ENCODE results near the gene NPHP4.
"Not testable (repeated sequence)": the region's sequence is repeated elsewhere in the genome, so short reads cannot be mapped to it uniquely, and the experiment has no call there.

The NPHP4 gene

GRCh38 chr1:6029351-6029750 is 37.1 kb upstream of the NPHP4 start:
- H3K9me3 Mint-ChIP-seq = no peaks in the 10 kb centered on the region
- peaks cover 91% of the 10 kb centered on the region for H3K36me3 Mint-ChIP-seq
- ATAC-seq = no peak
- peak overlapping the region; percentile 96 for H3K27ac Mint-ChIP-seq
- peaks cover 91% of the 10 kb centered on the region for H3K4me1 Mint-ChIP-seq
- DNase-seq (ENCODE audit: low spot score in 2 of 2) = no peak
- H3K4me3 Mint-ChIP-seq = peak overlapping the region; percentile 99

- ATAC-seq (peak; percentile 77), DNase-seq (ENCODE audit: low spot score in 2 of 2) (peak; percentile 43 to 80)
- Mint-ChIP-seq H3K27ac (peak overlapping the region; percentile 96), H3K36me3 (peaks cover 80% of the 10 kb centered on the region), H3K4me3 (peak overlapping the region; percentile 99), H3K4me1 (peaks cover 82% of the 10 kb centered on the region), H3K9me3 (no peaks in the 10 kb centered on the region)
Observed at GRCh38 chr1:6028042-6028850, 36.0 kb upstream of the NPHP4 start.

DNA sequence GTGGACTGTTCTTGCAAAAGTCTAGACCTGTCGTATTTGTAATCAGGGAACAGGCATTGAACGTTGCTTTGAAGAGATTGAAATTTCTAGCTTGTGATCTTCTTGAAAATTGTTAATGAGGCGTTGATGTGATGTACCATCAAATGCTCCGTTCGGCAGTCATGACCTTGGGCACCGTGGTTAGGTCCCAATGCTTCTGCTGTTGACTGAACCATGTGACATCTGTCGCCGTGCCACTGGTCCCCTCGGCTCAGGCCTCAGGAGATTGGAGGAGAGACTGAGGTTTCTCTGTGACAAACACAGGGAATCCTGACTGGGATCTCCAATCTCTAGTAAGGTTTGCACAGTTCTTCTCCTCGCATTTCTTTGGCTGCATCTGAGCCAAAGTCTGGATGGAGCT is 35.4 kb upstream of the NPHP4 start:
- Mint-ChIP-seq H3K9me3 (no peaks in the 10 kb centered on the region), H3K4me1 (peaks cover 75% of the 10 kb centered on the region), H3K27ac (peak overlapping the region; percentile 96), H3K4me3 (peak overlapping the region; percentile 99), H3K36me3 (peaks cover 74% of the 10 kb centered on the region)
- DNase-seq (ENCODE audit: low spot score in 2 of 2) (no peak), ATAC-seq (peak; percentile 41)

DNA sequence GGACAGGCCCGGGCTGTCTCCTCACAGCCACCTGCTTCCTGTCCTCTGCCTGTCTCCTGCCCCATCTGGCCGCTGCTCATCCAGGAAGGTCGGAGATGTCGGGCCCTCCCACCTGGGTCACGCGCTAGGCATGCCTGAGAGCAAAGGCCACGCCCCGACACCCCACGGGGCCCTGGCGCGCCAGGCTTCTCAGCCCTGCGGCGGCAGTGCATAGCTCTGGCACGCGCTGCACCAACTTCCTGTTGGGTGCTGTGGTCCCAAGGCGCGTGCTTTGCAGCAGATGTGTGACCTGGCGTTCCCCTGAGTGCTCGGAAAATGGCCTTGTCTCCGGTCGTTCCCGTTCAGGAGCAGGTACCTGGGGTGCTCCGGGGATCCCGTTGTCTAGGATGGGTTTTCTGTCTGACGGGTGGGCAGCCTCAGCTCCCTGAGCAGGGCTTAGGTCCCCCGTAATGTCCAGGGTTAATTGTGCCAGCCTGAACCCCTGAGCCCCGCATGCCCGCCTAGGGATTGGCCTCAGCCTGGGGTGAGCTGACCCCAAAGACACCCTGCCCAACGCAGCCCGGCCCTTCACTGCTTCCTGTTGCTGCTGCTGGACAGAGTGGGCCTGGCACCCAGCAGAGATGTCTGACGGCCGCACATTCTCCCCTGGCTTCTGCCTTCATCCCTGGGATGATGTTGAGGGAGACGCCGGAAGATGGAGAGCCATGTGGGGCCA is 34.0 kb upstream of the NPHP4 start:
- Mint-ChIP-seq H3K9me3 (no peaks in the 10 kb centered on the region), H3K36me3 (peaks cover 60% of the 10 kb centered on the region), H3K27ac (peak overlapping the region; percentile 96), H3K4me1 (peaks cover 74% of the 10 kb centered on the region), H3K4me3 (peak overlapping the region; percentile 99)
- DNase-seq (ENCODE audit: low spot score in 2 of 2) (peak; percentile 83 to 93), ATAC-seq (peak; percentile 88)

DNA sequence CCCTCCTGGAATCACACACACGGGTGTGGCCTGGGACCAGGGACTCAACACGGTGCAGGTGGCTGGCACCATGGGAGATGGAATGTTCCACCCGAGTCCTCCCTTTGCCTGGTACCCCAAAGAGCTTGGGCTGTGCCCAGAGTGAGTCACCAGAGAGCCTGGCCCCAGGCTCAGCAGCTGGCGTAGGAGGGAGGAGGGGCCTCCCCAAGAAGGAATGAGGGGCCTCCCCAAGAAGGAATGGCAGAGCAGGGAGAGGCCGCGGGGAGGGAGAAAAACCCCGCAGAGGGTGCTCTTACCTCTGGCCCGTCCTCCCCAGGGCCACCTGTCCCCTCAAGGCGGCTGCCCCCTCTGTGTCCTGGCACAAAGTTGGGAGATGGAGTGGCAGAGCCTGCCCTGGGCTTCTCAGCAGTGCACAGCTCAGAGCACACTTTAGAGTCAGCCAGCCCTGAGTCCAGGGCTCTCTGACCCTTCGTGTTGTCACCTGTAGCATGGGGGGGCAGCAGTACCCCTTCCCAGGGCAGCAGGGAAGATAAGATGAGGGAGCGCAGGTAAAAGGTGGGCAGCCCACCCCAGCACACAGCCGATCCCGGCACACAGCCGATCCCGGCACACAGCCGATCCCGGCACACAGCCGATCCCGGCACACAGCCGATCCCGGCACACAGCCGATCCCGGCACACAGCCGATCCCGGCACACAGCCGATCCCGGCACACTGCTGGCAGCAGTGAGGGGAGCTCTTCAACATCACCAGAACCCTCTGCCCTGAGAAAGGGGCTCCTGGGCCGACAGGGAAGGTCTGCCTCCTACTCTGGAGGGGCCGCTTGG is 33.3 kb upstream of the NPHP4 start:
- Mint-ChIP-seq H3K4me3 (peak overlapping the region; percentile 99), H3K9me3 (no peaks in the 10 kb centered on the region), H3K27ac (peak overlapping the region; percentile 96), H3K36me3 (peaks cover 53% of the 10 kb centered on the region), H3K4me1 (peaks cover 66% of the 10 kb centered on the region)
- ATAC-seq = no peak
- no peak for DNase-seq (ENCODE audit: low spot score in 2 of 2)

DNA sequence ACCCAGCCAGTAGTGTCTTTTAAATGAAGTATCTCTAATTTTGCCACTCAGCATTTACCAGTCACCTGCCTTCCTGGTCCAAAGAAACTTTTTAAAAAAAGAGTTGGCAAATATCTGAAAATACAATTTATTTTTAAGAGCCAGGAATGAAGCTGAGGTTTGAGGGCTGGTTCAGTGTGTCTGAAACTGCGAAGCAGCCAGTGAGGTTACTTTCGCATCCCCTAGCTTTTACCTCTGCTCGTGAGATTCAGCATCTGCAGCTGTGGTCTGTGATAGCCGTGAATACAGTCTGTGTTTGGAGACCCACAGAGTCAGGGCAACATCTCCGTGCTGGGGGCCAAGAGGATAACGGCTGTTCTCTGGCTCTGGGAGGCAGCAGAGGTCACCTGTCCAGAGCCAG is 32.2 kb upstream of the NPHP4 start:
- peak overlapping the region; percentile 99 for H3K4me3 Mint-ChIP-seq
- H3K9me3 Mint-ChIP-seq = no peaks in the 10 kb centered on the region
- peak overlapping the region; percentile 96 for H3K27ac Mint-ChIP-seq

DNA sequence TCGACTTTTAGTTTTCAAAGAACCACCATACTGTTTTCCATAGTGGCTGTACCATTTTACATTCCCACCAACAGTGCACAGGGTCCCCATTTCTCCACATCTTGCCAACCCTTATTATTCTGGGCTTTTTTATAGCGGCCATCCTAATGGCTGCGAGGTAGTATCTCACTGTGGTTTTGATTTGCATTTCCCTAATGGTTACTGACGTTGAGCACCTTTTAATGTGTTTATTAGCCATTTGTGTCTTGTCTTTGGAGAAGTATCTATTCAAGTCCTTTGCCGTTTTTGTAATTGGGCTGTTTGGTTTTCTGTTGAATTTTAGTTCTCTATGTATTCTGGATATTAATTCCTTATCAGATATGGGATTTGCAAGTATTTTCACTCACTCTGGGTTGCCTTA is 31.1 kb upstream of the NPHP4 start:
- Mint-ChIP-seq H3K4me3 (no peak overlapping the region), H3K9me3 (no peaks in the 10 kb centered on the region), H3K27ac (no peak overlapping the region), H3K36me3 (peaks cover 31% of the 10 kb centered on the region), H3K4me1 (peaks cover 46% of the 10 kb centered on the region)
- no peak for ATAC-seq
- DNase-seq (ENCODE audit: low spot score in 2 of 2) = no peak

More for the DNA sequence above, 32.2 kb upstream of the NPHP4 start:
- Mint-ChIP-seq H3K4me1 (peaks cover 55% of the 10 kb centered on the region), H3K36me3 (peaks cover 42% of the 10 kb centered on the region)
- no peak for ATAC-seq
- DNase-seq (ENCODE audit: low spot score in 2 of 2) = no peak

DNA sequence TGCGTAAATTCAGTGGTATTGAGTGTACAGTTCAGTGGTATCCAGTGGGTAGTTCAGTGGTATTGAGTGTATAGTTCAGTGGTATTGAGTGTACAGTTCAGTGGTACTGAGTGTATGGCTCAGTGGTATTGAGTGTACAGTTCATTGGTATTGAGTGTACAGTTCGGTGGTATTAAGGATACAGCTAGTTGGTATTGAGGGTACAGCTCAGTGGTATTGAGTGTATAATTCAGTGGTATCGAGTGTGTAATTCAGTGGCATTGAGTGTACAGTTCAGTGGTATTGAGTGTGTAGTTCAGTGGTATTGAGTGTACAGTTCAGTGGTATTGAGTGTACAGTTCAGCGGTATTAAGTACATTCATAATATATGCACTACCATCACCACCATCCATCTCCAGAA is 30.0 kb upstream of the NPHP4 start:
- H3K36me3 Mint-ChIP-seq = peaks cover 20% of the 10 kb centered on the region
- no peaks in the 10 kb centered on the region for H3K9me3 Mint-ChIP-seq
- ATAC-seq = no peak
- no peak overlapping the region for H3K27ac Mint-ChIP-seq
- DNase-seq (ENCODE audit: low spot score in 2 of 2) = no peak
- peaks cover 34% of the 10 kb centered on the region for H3K4me1 Mint-ChIP-seq
- H3K4me3 Mint-ChIP-seq = no peak overlapping the region

DNA sequence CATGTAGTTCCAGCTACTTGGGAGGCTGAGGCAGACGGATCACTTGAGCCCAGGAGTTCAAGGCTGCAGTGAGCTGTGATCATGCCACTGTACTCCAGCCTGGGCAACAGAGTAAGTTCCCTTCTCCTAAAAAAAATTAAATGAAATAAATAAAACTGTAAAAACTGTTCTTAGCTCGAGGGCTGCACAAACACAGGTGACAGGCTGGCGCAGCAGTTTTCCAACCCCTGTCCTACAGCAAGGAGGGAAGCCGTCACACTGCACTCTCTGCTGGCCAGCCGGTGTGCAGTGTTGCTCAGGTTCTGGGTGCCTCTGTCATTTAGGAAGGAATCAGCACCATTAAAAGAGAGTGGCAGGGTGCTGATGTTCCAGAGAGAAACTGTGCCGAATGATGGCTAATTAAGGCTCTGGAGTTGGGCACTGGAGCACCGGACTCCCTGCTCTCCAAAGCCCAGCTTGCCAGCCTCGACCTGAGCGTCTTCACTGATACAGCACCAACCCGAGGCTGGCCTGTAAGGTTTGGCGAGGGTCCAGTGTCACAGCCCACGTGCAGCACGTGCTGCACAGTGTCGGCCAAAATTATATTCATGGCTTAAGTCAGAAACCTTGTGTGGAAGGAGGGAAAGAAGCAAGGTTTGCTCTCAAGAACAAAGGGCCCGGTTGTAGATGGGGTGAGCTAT is 27.1 kb upstream of the NPHP4 start:
- no peak for DNase-seq (ENCODE audit: low spot score in 2 of 2)
- no peak for ATAC-seq
- no peaks in the 10 kb centered on the region for H3K36me3 Mint-ChIP-seq
- H3K4me3 Mint-ChIP-seq = no peak overlapping the region
- no peak overlapping the region for H3K27ac Mint-ChIP-seq
- no peaks in the 10 kb centered on the region for H3K9me3 Mint-ChIP-seq
- H3K4me1 Mint-ChIP-seq = peaks cover 17% of the 10 kb centered on the region

- ATAC-seq; H3K36me3 Mint-ChIP-seq; H3K27ac Mint-ChIP-seq; H3K4me3 Mint-ChIP-seq; H3K9me3 Mint-ChIP-seq; DNase-seq (ENCODE audit: low spot score in 2 of 2): not testable (repeated sequence)
- peaks cover 33% of the 10 kb centered on the region for H3K4me1 Mint-ChIP-seq
Observed at GRCh38 chr1:6017654-6018053, 25.4 kb upstream of the NPHP4 start.

DNA sequence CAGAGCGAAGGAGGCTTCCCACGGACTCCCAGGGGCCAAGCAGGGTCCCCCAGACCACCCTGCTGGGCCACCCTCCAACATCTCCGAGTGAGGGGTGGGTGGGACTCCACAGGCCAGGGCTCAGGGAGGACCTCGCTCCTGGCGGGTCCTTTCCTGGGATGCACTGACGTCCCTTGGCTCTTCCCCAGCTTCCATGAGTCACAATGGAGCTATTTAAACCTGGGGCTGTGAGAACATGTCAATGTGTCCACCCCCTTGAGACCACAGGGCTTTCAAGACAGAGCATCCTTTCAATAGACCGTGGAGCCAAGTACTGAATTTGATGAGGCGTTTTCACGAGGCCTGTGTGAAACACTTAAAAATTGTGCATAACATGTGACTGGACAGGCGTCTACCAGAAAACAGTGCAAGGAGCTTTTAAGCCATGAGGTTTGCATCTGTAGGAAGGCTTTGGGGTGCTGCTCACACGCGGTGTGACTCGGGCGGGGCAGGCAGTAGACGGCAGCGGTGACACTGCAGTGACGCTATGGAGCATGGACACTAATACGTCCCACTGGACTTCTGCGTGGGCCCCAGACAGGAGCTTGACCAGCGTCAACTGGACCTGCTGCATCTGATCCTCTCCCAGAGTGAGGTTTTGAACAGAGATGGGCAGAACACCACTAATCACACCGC is 24.1 kb upstream of the NPHP4 start:
- H3K4me3 Mint-ChIP-seq = no peak overlapping the region
- no peak for ATAC-seq
- no peaks in the 10 kb centered on the region for H3K9me3 Mint-ChIP-seq
- peaks cover 28% of the 10 kb centered on the region for H3K4me1 Mint-ChIP-seq
- peaks cover 14% of the 10 kb centered on the region for H3K36me3 Mint-ChIP-seq
- DNase-seq (ENCODE audit: low spot score in 2 of 2) = no peak
- H3K27ac Mint-ChIP-seq = no peak overlapping the region

DNA sequence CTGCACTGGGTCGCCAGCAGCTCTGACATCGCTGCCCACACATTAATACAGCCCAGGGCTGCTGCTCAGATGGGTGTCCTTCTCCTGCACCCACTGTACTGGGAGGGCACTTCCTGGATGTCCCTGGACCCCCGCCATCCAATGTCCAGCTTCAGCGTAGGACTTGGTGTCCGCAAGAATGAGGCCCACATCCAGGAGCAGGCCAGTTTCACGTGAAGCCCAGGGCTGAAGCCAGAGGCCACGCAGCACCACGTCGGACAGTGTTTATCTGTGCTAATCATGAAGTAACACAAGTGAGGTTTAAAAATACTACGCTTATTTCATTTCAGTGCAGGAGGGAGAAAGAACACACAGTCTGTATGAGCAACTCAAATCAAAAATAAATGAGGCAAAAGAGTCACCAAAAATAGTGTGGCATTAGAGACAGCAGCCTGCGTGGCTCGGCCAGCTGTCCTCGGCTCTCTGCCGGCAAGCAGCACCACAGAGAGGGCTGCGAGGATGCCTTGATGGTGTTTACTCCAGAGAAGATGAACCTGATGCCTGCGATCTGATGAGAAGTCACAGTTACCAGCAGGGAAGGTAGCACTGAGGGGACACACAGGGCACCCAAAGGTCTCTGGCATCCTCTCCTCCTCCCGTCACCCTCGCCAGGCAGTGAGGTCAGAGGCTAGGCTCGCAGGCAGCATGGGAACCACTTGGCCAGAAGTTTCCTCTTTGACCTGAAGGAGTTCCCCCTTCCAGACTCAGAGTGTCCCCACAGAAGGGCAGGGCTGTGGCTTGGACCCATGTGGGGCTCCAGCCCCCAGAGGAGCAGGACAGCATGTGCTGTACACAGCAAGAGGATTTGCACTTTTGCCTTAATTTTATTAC is 22.1 kb upstream of the NPHP4 start:
- Mint-ChIP-seq H3K4me3 (no peak overlapping the region), H3K36me3 (peaks cover 19% of the 10 kb centered on the region), H3K4me1 (peaks cover 39% of the 10 kb centered on the region), H3K9me3 (no peaks in the 10 kb centered on the region), H3K27ac (no peak overlapping the region)
- DNase-seq (ENCODE audit: low spot score in 2 of 2) = no peak
- ATAC-seq = no peak

DNA sequence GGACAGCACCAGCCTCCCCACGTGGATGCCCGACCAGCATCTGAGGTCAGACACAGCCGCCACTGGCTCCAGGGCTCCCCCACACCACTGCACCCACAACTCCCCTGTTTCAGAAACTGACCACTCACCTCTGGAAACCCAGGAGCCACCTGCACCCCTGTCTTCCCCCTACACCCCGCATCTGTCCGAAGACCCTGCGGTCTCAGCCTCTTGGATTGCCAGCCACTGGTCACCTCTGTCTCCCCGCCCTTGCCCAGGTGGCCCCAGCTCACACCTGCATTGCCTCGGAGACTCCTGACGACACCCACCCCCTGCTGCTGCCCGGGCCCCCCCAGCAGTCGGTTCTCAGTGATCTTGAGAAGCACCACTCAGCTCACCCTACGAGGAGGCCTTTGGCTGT is 21.3 kb upstream of the NPHP4 start:
- ATAC-seq (peak; percentile 17), DNase-seq (ENCODE audit: low spot score in 2 of 2) (no peak)
- Mint-ChIP-seq H3K36me3 (peaks cover 19% of the 10 kb centered on the region), H3K4me1 (peaks cover 41% of the 10 kb centered on the region), H3K9me3 (no peaks in the 10 kb centered on the region), H3K4me3 (no peak overlapping the region), H3K27ac (peak overlapping the region; percentile 17)

All from stimulated activated effector memory CD8-positive, alpha-beta T cell treated with anti-CD3 and anti-CD28 coated beads, Interleukin-12 subunit alpha, Interleukin-12 subunit beta, amount 100 ng/mL, for 72 hours (primary cell).